ENCODE measurements around the gene RAD51B.

RAD51B gene

DNA sequence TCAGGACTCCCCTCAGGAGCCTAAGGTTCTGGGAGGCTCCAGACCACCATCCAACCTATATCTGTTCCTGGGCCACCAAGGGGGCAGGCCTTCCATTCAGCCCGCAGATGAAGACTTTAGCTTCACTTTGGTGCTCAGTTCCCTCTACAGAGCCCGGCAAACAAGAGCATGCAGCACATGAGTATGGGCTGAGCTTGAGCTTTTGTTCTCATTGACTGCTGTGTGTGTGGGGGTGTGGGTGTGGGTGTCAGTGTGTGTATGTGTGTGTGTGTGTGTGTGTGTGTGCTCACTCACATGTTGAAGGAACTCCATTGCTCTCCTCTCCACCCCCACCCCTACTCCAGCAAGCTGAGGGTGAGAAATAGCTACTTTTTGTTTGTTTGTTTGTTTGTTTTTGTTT lies 754.1 kb downstream of the RAD51B start:
- no peak for DNase-seq (ENCODE audit: low spot score)

GRCh38 chr14:68574461-68574860 lies 754.9 kb downstream of the RAD51B start:
- no peak for DNase-seq (ENCODE audit: low spot score)

DNA sequence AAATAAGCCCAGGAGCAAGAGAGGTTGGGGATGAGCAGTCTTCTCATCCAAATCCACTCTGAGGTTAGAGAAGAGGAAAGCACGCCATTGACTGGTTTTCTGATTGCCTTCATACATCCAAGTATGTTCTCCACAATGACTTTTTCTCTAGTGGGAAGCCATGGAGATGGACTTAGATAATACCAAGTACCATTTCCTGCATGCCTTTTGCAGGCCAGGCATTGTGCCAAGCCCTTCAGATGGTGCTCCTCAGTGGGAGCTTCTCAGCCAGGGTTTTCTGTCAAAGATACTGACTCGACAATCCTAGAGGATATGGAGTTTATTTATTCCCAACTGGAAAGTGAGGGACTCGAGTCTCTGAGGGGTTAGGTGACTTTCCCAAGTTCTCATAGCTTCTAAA lies 755.3 kb downstream of the RAD51B start:
- no peak for DNase-seq (ENCODE audit: low spot score)

GRCh38 chr14:68575426-68575825 lies 755.8 kb downstream of the RAD51B start:
- no peak for DNase-seq (ENCODE audit: low spot score)

DNA sequence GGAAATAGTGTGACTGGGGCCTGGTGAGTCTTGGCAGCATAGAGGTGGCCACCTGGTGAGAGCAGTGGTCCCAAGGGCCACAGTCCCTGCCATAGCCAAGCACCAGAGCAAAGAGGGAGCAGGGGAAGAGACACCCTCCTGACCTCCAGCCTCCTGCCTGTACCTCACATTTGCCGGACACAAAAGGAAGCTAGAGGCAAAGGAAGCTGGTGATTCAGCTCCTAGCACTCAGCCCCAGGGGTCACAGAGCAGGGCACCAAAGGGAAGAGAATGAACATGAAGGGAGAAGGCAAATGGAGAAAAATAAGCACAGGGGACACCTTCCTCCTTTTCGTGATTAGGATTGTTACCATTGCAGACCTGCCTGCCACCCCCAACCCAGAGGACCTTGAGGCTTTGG lies 756.5 kb downstream of the RAD51B start:
- no peak for DNase-seq (ENCODE audit: low spot score)

DNA sequence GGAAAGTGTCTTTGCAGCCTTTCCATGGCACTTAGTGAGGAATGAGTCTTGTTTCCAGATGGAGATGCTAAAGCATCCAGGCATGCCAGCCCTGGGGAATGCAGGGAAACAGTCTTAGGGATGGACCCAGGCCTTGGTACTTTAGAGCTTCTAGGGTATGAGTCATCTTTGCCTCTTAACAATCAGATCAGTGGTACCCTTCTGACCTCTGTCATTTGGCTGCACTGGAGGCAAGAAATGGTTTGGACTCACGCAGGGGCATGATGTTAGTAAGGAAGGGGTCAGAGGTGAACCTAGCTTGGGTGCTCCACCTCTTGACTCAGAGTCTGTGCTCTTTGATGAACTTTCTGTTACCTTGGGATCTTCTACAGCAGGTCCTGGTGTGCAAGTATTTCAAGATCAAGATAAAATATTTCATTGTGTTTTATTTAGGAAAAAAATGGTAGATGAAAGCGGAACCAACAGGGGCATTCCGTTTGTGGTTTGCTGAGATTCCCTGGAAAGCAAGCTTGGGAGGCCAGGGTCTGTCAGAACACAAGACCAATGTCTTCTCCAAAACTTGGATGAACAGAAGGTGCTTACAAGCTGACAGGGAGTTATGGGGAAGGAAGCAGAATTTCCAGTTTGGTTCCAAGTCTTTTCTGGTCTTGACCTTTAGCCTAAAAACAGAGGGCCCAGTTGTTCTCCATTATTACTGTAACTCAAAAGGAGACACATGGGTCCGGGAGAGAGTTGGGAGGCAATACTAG lies 757.1 kb downstream of the RAD51B start:
- no peak for DNase-seq (ENCODE audit: low spot score)

GRCh38 chr14:68577802-68578541 lies 758.4 kb downstream of the RAD51B start:
- DNase-seq (ENCODE audit: low spot score): no peak

DNA sequence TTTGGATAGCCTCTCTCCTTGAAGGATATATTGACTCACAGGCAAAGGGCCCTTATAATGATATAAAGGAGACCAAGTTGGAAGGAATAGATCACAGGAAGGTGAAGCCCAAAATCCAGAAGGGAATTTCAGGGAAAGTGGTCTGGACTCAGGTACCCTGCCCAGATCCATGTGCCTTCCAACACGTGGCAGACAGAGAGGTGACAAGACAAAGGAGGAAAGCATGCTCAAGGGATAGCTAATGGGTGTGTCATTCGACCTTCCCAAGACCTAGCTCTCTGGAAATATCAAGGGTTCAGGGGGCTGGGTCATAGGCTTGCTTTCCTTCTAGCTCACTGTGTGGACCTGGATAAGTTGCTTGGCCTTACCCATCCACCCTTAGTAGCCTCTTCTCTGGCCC lies 759.0 kb downstream of the RAD51B start:
- DNase-seq (ENCODE audit: low spot score): no peak

DNA sequence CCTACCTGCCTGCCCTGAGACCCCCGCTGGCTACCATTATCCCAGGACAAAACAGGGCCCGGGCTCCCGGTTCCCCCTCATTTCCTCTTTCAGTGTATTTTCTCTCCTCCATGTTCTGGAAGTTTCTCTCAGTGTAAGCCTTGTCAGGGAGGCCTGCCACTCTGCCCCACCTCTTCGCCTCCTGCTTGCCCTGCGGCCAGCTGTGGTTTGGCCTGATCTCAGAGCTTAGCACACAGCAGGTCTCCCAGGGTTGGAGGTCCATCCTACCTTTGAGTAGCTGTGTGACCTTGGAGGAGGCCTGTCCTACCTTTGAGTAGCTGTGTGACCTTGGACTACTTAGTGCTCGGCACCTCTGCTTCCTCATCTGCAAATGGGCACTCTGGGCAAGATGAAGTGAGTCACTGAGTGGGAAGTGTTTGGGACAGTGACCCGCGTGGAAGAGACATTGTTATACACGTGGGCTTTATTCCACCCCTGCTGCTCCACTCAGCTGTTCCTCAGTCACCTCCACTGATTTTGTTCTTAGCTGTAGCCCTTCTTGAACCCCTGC lies 760.6 kb downstream of the RAD51B start:
- no peak for DNase-seq (ENCODE audit: low spot score)

- no peak for DNase-seq (ENCODE audit: low spot score)
These were observed 761.1 kb downstream of the RAD51B start for GRCh38 chr14:68580671-68581070.

GRCh38 chr14:68583548-68584280 lies 764.1 kb downstream of the RAD51B start:
- DNase-seq (ENCODE audit: low spot score): no peak

GRCh38 chr14:68584786-68585185 lies 765.2 kb downstream of the RAD51B start:
- DNase-seq (ENCODE audit: low spot score): no peak

- DNase-seq (ENCODE audit: low spot score): peak; percentile 84
These were observed 766.1 kb downstream of the RAD51B start for GRCh38 chr14:68585690-68586089.

GRCh38 chr14:68586896-68587751 lies 767.5 kb downstream of the RAD51B start:
- DNase-seq (ENCODE audit: low spot score): no peak

GRCh38 chr14:68587931-68588330 lies 768.4 kb downstream of the RAD51B start:
- DNase-seq (ENCODE audit: low spot score): no peak

DNA sequence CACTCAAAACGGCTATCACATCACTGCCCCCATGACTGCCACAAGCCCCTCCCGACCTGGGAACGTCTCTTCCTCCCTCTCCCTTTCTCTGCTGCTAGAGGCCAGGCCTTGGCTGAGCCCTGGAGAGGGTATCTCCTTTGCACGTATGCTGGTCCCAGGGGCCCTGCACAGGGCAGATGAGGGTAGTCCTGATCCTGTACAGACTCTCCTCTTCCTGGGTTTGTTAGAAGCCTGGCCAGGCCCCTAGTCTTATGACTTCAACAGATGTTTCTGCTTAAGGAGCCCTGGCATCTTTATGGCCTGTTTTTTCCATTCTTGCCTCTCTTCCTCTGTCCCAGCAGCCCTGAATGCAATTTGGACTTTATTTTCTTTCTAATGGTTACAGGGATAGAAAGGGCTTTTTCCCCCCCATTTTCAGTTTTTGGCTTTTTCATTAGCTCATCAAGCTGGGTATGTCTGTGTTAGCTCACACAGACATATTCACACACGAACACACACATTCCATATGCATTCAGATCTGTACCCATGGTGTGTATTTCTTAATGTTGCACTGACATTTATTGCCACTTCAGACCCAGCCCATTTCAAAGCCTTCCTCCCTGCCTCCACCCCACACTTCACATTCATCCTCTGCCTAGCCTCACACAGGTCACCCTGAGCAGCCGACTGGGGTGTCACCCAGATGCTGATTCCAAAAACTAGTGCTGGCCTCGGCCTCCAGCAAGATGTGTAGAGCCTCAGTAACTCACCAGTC lies 770.0 kb downstream of the RAD51B start:
- DNase-seq (ENCODE audit: low spot score): peak; percentile 85

DNA sequence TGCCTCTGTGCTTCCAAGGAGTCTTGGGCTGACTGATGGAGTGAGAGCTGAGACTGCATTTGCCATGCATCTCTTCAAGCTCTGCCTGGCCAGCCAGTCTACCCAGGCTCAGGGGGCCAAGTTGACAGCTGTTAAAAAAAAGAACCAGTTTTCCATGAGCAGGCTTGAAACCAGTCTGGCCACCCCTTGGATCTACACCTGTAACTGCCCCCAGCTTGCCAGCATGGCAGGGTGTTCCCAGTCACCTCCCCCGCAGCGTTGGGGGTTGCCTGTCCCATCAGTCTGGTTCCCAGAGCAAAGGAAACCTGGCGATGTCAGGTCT lies 770.6 kb downstream of the RAD51B start:
- DNase-seq (ENCODE audit: low spot score): no peak

- no peak for DNase-seq (ENCODE audit: low spot score)
These were observed 772.2 kb downstream of the RAD51B start for GRCh38 chr14:68591786-68592185.

- no peak for DNase-seq (ENCODE audit: low spot score)
These were observed 773.5 kb downstream of the RAD51B start for GRCh38 chr14:68592948-68593556.

DNA sequence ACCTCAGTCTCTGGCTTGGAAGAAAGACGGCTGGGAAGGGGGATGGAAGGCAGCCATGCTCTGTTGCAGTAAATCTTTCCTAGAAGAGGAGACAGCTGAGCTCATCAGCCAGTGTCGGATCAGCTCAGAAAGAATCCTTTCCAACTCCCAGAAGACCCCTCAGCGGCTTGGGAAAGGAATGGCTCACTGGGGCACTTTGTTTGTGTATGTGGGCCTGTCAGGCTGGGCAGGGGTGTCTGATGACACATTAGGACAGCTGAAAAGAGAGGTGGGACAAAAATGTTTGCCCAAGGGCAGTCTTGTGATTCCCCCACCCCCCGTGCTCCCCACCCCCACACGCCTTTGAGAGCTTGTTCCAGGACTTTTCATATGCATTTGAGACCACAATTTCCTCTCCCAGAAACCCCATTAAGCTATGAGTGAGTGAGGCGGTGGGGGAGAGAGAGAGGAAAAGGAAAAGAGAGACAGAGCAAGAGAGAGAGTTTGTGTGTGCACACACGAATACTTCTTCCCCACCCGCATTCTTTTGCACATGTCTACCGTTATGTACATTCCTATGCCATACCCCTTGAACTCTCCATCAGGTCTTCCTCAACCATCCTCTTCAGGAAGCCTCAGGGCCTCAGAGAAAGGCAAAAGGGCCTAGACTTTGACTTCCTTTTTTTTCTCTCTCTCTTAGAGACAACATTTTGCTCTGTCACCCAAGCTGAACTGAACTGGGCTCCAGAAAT lies 774.4 kb downstream of the RAD51B start:
- peak; percentile 76 for DNase-seq (ENCODE audit: low spot score)
